HG03457 (cell line): ENCODE results near the gene SELE.

Experiments used
- ATAC-seq: cut with Tn5 transposase; IDR thresholded peaks from one replicate; pipeline ENCODE4 v1.9.1; 2021; ENCODE audit warnings: moderate number of reproducible peaks; ENCODE audit not compliant: unreplicated experiment

The SELE gene, protein sequence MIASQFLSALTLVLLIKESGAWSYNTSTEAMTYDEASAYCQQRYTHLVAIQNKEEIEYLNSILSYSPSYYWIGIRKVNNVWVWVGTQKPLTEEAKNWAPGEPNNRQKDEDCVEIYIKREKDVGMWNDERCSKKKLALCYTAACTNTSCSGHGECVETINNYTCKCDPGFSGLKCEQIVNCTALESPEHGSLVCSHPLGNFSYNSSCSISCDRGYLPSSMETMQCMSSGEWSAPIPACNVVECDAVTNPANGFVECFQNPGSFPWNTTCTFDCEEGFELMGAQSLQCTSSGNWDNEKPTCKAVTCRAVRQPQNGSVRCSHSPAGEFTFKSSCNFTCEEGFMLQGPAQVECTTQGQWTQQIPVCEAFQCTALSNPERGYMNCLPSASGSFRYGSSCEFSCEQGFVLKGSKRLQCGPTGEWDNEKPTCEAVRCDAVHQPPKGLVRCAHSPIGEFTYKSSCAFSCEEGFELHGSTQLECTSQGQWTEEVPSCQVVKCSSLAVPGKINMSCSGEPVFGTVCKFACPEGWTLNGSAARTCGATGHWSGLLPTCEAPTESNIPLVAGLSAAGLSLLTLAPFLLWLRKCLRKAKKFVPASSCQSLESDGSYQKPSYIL

DNA sequence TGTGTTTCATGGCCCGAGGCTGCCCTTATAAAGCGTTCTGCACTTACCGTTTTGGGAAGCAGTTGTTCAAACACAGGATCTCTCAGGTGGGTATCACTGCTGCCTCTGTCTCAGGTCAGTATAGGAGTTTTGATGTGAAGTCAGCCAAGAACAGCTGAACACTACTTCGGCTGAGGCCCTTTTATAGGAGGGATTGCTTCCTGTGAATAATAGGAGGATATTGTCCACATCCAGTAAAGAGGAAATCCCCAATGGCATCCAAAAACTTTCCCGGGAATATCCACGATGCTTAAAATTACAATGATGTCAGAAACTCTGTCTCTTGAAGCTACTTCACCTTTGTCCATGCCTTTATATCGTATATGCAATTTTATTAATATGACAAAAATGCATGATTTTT, at the start of gene SELE:
SELE (minus strand) TSS at position 156 of the 400 bp plus-strand sequence. CDS start 467 bp downstream, outside the sequence.
- ATAC-seq: no peak

DNA sequence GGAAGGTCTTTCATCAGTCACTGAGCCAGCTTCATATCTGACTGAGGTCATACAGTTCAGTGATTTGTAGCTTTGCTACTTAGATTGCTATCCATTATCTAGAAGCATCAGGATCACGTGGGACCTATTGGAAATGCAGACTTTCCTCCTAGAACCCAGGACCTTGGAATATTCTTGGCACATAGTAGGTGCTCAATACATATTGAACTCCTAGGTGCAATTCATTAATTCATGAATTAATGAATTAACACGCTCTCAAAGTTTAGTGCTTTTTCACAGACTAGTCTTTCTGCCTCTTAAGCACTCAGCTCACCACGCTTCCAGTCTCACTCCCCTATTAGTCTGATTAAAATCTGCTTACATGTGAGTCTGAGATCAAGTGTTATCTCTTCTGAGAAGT, 48.7 kb upstream of the SELE start:
- no peak for ATAC-seq

DNA sequence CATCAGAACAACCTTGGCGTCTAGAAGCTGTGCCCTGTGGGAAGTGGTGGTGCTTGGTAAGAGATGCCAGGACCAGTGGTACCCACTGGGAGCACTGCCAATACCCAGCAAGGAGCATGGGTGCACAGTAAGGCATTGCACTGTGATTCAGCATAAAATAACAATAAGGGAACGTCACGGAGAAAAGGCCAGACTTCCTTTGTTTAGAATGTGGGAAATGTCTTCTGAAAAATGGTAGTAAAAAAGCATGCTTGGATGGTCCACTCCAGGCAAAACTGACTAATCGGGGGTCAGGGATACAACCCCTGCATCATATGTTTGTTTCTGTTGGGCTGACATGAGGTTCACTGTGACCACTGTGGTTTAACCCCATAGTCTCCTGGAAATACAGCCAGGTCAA, 46.1 kb upstream of the SELE start:
- no peak for ATAC-seq

DNA sequence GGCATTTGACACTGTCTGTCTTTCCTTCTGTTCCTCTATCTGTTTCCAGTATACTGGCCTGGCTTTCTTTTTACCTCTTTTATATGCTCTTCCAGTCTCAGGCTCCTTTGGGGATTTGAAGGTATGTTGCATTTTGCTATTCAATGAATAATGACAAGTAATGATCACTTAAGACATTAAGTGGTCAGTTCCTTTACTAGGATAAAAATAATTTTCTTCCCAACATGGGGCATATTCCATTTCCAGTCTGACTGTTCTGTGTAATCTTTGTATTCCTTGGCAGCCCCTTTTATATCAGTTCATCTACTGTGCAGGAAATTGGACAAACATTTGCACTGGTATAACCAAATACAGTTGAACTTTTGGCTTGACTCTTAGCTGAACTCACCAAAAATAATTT, 45.3 kb upstream of the SELE start:
- no peak for ATAC-seq

DNA sequence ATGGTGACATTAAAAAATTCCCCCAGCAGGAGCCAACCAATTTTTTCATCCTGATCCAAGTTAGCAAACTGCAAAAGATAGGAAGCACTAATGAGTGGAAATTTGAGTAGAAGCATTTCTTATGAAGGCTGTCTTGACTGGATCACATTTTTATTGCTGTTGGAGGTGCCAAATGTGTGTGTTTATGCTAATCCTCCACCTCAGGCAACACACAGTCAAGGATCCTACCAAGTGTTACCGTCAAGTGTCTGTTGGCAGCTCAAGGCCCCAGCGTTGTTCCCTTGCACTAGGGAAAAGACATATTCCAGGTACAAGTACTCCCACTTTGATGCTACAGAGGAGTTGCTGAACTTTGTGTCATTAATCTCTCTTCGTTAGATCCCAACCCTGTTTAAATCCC, 42.6 kb upstream of the SELE start:
- no peak for ATAC-seq

DNA sequence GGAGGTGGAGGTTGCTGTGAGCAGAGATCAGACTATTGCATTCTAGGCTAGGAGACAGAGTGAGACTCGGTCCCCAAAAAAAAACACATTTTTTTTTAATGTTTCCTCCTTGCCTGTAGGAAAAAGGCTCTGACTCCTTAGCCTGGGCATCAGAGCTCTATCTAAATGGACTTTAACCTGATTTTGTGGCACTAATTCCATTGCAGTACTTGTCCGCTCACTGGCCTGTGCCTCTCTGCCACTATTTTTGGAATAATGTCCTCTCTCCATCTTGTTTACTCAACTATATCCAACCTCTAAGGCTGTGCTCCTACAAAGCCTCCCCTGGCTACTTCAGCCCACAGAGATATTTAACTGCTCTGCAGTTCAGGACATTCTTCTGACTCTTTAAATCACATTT, 34.3 kb upstream of the SELE start:
- no peak for ATAC-seq

DNA sequence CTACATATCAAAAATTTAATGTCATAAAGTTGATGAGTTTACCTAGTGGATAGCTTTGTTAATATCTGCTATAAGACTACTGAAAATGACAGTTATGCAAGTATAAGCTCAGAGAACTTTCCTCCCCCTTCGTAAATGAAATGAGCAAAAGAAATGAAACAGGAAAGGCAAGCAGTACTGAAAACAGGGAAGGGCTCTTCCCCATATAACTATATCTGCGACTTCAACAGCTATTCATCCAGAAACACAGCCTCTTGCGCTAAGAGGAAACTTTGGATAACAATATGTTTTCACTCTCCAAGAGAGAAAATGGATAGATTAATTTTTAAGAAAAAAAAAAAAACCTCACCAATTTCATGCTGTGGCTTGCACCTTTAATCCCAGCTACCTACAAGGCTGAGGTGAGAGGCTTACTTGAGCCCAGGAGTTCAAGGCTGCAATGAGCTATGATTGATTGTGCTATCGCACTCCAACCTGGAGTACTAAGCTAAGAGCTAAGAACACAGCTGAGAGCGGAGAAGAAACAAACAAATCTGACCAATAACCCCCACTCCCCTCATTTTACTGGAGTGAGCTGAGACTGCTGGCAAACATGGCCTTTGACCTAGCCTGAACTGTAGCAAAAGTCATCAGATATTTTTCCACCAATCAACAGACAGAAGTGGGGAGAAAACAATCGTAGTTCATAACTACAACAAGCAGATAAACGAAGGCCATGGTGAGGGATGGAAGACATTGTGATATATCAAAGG, 31.9 kb upstream of the SELE start:
- ATAC-seq: no peak

DNA sequence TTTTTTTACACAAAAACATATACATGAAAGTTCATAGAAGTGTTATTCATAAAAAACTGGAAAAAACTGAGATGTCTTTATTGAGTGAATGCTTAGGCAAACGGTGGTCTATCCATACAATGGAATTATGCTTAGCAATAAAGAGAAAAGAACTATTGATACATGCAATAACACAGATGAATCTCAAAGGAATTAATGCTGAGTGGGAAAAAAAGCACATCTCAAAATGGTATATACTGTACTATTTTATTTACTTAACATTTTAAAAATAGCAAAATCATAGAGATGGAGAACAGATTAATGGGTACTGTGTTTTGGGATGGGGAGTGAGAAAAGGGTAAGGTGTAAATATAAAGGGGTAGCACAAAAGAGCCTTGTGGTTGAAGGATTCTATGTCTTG, 31.0 kb upstream of the SELE start:
- ATAC-seq: no peak

DNA sequence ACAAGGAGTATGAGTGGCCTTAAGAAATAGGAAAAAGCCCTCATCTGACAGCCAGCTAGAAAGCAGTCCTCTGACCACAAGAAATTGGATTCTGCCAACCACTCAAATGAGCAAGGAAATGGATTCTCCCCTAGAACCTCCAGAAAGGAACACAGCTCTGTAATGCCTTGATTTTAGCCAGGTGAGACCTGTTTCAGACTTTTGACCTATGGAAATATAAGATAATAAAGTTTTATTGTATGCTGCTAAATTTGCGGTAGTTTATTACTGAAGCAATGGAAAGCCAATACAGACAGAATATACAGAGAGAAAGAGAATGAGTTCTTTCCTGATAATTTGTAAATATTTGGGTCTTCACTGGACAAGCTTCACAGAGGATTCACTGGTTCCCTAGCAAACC, 28.8 kb upstream of the SELE start:
- ATAC-seq: no peak

DNA sequence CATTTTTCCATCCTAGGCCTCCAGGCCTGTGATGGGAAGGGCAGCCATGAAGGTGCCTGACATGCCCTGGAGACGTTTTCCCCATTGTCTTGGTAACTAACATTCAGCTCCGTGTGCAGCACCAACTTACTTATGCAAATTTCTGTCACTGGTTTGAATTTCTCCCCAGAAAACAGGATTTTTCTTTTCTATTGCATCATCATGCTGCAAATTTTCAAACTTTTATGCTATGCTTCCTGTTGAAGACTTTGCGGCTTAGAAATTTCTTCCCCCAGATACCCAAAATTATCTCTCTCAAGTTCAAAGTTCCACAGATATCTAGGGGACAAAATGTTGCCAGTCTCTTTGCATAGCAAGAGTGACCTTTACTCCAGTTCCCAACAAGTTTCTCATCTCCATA, 25.2 kb upstream of the SELE start:
- no peak for ATAC-seq

DNA sequence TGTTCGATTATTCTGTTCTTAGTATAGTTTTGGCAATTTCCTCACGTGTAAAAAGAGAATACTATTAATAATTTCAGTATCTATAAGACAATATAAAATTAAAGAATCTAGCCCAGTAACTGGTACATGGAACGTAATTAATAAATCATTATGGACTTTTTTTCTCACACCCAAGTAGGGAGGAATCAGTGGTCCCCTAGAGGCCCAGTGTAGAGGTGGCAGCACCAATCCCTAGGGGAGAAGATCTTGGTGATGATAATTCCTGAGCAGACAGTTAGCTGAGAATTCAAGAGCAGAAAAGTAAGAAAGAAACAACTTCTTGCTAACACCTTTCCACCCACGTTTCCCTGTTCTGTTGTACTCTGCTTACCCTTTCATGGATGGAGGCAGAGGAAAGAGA, 19.7 kb upstream of the SELE start:
- ATAC-seq: no peak

DNA sequence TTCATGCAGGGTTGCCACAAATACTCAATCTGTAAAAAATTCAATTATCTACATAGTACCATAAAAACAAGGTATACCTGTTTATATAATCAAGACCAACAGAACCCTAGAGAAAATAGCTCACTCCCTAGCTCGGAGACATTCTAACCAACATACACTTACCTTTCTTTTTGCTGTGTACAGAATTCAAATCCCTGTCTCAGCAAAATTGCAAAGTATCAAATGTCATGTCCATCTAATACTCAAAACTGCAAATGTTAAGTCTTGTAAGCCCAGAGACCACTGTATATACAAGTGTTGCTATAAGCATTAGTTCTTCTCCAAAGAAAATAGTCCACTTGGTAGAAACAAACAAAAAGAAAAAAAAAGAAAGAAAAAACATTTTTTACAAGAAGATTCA, 16.2 kb upstream of the SELE start:
- no peak for ATAC-seq

DNA sequence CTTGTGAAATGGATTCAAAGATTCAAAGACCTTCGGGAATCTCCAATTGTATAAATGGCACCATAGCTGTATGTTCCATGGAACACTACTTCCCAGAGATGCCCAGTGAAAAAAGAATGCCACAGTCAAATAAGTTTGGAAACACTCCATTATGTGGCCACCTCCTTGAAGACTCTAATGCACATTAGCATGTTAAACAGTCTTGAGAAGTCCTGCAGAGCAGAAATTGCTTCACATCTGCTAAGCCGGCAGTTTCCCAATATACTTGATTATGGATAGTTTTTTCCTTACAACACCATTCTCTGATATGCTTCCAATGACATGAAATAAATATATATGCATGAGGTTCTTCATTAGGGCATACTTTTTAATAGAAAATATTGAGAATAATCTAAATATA, 12.7 kb upstream of the SELE start:
- ATAC-seq: no peak

DNA sequence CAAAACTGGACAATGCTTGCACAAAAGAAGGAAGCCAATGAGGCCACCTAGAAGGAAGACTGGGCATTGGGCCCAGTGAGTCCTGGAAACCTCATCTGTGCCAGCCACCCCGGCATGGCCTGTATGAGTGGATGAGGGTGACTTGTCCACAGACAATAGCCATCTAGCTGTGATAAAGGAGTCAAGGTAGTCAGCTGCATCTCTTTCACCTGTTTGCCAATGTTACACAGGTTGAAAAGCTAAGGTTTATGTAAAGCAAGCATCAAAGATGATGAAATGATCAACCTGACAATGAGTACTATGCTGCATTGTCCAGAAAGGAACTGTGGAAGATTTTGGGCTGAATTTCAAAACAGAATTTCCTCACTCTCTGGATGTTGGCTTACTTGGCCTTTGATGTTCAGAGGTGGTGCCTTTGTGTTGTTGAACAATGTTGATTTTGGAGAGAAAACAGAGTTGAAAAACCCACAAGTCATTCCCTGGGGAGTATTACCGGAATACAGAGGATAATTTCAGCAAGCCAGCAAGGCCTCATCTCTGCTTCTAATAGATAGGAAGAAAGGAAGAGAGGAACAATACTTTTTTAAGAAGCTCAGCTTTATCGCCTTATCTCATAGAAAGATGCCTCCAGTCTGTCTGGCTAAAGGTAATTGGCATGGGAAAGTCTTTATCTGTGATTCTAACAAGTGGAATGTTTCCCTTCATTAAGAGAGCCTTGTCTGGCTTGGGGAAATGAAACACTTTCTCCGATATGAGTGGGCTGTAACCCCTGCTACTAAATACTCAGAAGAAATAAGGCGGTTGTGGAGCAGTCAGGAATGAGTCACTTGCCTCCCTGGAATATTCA, 11.4 kb upstream of the SELE start:
- no peak for ATAC-seq

DNA sequence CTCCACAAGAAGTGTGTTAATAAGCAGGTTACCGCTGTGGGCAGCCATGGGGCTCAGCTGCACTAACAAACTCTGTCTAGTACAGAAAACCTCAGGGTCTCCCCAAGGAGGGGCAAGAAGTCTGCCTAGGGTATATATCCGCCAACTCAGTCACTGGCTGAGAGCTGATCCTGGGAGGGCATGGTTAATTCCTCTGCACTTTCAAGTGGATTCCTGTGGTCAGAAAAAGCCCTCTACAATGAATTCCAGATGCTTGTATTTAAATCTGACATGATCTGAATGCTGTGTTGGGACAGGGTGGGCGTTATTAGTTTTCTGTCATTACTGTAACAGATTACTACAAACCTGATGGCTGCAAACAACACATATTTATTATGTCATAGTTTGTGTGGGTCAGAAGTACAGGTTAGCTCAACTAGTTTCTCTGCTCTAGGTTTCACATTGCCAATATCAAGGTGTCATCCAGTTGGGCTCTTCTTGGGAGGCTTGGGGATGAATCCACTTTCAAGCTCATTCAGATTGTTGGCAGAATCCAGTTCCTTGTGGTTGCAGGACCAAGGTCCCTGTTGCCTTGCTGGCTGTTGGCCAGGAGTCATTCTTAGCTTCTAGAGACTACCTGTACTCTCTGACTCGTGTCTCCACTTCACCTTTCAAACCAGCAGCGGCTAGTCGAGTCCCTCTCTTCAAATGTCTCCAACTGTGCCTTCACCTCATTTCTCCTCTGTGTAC, 8.0 kb upstream of the SELE start:
- no peak for ATAC-seq

DNA sequence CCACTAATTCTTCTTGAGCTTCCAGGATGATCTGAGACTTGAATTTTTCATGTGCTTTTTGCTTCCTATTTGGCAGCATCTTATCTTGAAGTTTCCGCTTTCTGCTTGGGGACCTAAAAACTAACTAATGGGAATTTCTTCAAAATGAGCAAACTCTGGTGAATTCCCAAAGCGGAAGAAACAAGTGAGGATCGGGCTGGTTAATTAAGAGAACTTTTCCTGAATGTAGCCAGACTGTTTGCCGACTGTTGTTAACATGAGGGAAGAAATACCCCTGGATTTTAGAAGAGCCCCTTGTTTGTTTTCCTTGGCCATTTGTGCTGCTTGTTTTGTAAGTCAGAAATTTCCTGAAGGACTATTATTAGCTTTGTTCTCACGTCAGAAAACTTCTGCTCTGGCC, 6.1 kb upstream of the SELE start:
- ATAC-seq: no peak

DNA sequence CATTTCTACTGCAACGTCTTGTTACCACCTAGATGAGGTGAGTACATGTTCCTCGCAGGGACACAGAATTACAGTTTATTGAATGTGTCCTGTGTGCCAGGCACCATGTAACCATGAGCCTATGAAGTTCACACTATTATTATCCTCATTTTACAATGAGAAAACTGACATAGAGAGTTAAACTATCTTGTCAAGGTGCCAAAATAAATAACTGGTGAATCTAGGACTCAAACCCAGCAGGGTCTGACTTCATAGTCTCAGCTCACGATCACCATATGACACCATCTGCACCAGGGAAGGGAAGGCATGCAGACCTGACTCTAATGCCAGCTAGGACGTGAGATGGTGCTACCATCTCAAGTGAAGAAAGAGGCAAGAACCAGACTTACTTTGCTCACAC, 2.4 kb downstream of the SELE start:
- ATAC-seq: no peak

DNA sequence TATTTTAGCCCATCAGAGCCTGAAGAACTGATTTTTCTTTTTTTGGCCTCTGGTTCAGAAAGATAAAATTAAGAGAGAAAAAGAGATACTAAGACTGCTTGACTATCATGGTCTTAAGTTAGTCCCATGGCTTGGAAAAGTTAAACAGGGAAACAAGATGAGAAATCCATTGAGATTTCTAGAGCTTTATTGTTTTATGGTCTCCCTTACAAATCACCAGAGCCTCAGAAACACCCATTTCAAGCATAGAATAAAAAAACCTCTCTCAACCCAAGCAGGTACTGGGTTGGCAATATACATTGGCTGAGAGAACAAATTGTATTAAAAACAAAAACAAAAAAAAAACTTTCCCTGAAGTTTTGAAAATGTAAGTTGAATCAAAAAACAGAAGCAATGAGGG, 3.9 kb downstream of the SELE start:
- ATAC-seq: no peak

DNA sequence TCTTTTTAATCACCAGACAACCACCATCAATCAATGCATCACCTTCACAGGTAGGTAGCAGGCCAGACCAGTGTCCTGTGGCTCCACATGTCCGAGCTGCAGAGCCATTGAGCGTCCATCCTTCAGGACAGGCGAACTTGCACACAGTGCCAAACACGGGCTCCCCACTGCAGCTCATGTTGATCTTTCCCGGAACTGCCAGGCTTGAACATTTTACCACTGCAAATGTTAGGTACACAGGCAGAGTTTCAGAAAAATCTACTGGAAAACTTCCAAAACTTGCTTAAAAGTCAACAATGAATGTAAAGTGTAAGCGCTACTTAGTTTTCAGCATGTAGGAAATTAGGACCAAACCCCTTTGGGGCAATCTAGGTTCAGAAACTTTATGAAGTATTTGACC, 6.6 kb downstream of the SELE start:
- ATAC-seq: no peak

DNA sequence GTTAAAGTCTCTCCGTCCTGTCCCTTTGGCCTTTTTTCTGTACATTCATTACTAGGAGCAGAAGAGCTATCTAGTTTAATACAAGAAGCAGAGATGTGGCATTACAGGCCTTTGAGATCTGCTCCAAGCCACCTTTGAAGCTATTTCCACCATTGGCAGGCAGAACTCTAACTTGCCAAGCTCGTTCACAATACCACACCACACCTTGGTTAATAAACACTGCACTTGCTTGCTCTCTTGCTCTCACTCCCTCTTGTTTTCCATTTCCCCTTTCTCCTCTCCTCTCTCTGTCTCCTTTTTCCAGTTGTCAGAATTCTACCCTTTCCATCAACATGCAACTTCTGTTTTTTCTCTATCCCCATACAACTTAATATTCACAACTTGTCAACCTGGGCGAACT, 7.0 kb downstream of the SELE start:
- no peak for ATAC-seq

DNA sequence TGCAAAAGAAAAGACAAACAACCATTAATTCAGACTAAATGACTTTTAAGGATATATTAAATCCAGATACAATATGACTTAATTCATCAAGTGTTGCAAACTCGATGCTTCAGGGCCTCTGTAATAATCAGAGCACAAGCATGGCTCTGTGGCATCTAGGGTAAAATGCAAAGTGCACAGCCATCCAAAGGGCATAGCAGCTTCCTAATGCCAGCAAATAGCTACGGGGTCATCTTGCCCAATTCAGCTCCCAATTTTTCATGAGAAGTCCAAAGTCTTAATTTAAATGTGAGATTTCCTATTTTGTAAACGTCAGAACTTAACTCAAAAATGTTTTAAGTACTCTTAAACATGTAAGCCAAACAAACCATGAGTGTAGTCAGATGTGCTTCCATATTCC, 7.9 kb downstream of the SELE start:
- ATAC-seq: no peak
